Prostate gland (tissue), 2 donors: ENCODE data around the gene SYNPO.

ENCODE experiments used
- CTCF ChIP-seq, 4 experiments: fragments of 200-600 bp in 2 of 4; fragments of 450-650 bp in 2 of 4; sonication (generic) in 2 of 4; IDR thresholded peaks; 1 replicate in 3 of 4; 2 replicates in 1 of 4; pipeline ENCODE4 v1.5.1; 2016 to 2019; ENCODE audit warnings: antibody characterized with exemption in 4 of 4, mild to moderate bottlenecking in 2 of 4, moderate library complexity in 2 of 4
- POLR2A ChIP-seq: fragments of 450-650 bp; IDR thresholded peaks from one replicate; pipeline ENCODE4 v1.6.1; 2016; ENCODE audit warnings: antibody characterized with exemption, mild to moderate bottlenecking

GRCh38 chr5:150660108-150660831 is 19.8 kb downstream of the SYNPO start:
- TF ChIP-seq CTCF (IDR thresholded peaks at IDR 0.05) (no peak), POLR2A (no peak)
